Motor neuron (in vitro differentiated cells): ENCODE results near the gene GREM1. TPM values are rescaled to one million over a fixed set of nuclear protein-coding genes. Genes with fewer than 3 reads are reported as not detected.

Source experiments
- ATAC-seq, 8 experiments: fragments of 200-7000 bp; cut with Tn5 transposase; replicated peaks in 6 of 8; 2 replicates each; pipeline ENCODE4 v1.8.0; 2021; ENCODE audit warnings: mild to moderate bottlenecking in 8 of 8, moderate library complexity in 8 of 8
- H3K27ac ChIP-seq, 2 donors: fragments of 250-450 bp; sonication (Bioruptor Pico); 2 replicates each; pipeline ENCODE4 v1.9.0; 2021; ENCODE audit warnings: antibody characterized with exemption in 2 of 2, mild to moderate bottlenecking in 2 of 2, moderate library complexity in 1 of 2
- H3K4me1 ChIP-seq, 2 donors: fragments of 250-450 bp; sonication (Bioruptor Pico); replicated peaks in 1 of 2; 2 replicates each; pipeline ENCODE4 v1.6.1; 2021; ENCODE audit warnings: antibody characterized with exemption in 2 of 2, mild to moderate bottlenecking in 2 of 2, moderate library complexity in 1 of 2
- H3K4me3 ChIP-seq, 5 donors: fragments of 250-450 bp; sonication (Bioruptor Pico); 2 replicates each; pipeline ENCODE4 v1.9.0; 2021; ENCODE audit warnings: antibody characterized with exemption in 5 of 5, mild to moderate bottlenecking in 5 of 5, moderate library complexity in 4 of 5
- WGBS, 10 experiments: fragments of 450-650 bp; shearing (Covaris generic); methylation state at CpG; one replicate each; pipeline ENCODE4 v1.0.0; 2022; 5-methylcytosine and 5-hydroxymethylcytosine counted together
- in situ Hi-C, 9 experiments: fragments of 400-800 bp; cut with MboI; loops; one replicate each; pipeline ENCODE4 v1.15.0; 2021; ENCODE audit warnings: low sequenced_read_pairs in 9 of 9, low pct_unique_long_range_greater_than_20kb in 2 of 9; ENCODE audit not compliant: unreplicated experiment in 9 of 9
- total RNA-seq, 8 experiments: library from RNA; unstranded; fragments of 300-600 nt; gene quantifications; 2 replicates each; pipeline versions ENCODE4 v1.2.3 to v1.2.4, GENCODE V29; 2022

Gene GREM1
- total RNA-seq, 8 experiments from 2014 or later, result under 0.01 to 12.0 (median 0.13) TPM

GRCh38 chr15:32682977-32683630 lies 34.7 kb upstream of the GREM1 start:
- 40 to 100% (median 96%) methylated on average over 1 to 2 of the region's 2 CpGs; no CpG with 5 or more reads in 3 of the 10 experiments for WGBS, 10 experiments
- peak in 3 of 8 experiments; percentile 53 to 62 (median 57) for ATAC-seq
- H3K4me3 ChIP-seq, result no peak overlapping the region
- no peak overlapping the region for H3K27ac ChIP-seq
- in situ Hi-C loops, result no loop called here
- H3K4me1 ChIP-seq, result no peaks in the 10 kb centered on the region

GRCh38 chr15:32683906-32684584 lies 33.8 kb upstream of the GREM1 start:
- in situ Hi-C loops, result no loop called here
- Histone ChIP-seq H3K4me1 (no peaks in the 10 kb centered on the region), H3K27ac (no peak overlapping the region), H3K4me3 (no peak overlapping the region)
- ATAC-seq, result no peak
- whole genome bisulfite sequencing, 10 experiments, result 0 to 96% (median 80%) methylated on average over 1 to 7 of the region's 8 CpGs; no CpG with 5 or more reads in 1 of the 10 experiments

DNA sequence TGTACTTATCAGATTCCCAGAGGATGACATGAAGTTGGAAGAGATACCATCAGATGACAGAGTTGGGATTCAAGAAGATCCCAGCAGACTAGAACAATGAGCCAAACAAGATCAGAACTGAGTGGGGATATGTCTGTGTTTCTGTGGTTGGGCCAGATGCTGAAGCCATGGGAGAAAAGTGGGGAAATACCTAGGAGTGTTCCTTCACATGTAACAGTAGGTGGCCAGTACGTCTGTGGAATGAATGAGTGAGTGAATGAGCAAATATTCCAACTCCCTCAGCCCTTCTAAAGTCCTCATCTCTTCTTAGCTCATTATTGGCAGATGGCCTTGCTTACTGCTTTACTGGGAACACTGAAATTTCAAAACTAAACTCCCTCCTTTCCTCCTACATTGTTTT lies 32.2 kb upstream of the GREM1 start:
- in situ Hi-C loops, result no loop called here
- Histone ChIP-seq H3K27ac (no peak overlapping the region), H3K4me1 (no peaks in the 10 kb centered on the region), H3K4me3 (no peak overlapping the region)
- ATAC-seq, result peak in 1 of 8 experiments; percentile 45
- 0 to 100% (median 46%) methylated on average over 1 of the region's 1 CpG; no CpG with 5 or more reads in 3 of the 10 experiments for WGBS, 10 experiments

GRCh38 chr15:32687556-32687955 lies 30.2 kb upstream of the GREM1 start:
- WGBS, 10 experiments, result 8 to 100% (median 96%) methylated on average over 1 to 5 of the region's 5 CpGs; no CpG with 5 or more reads in 2 of the 10 experiments
- H3K27ac ChIP-seq, result no peak overlapping the region
- no peak overlapping the region for H3K4me3 ChIP-seq
- no peak for ATAC-seq
- in situ Hi-C loops, result no loop called here
- no peaks in the 10 kb centered on the region for H3K4me1 ChIP-seq

- WGBS, 10 experiments, result 0 to 100% (median 20%) methylated on average over 1 to 2 of the region's 2 CpGs; no CpG with 5 or more reads in 3 of the 10 experiments
- Histone ChIP-seq H3K27ac (no peak overlapping the region), H3K4me3 (no peak overlapping the region), H3K4me1 (no peaks in the 10 kb centered on the region)
- in situ Hi-C loops, result no loop called here
- peak in 3 of 8 experiments; percentile 55 to 97 (median 58) for ATAC-seq
These were observed 29.6 kb upstream of the GREM1 start for GRCh38 chr15:32688151-32688639.

- 3 to 91% (median 71%) methylated on average over 2 to 8 of the region's 8 CpGs; no CpG with 5 or more reads in 1 of the 10 experiments for WGBS, 10 experiments
- Histone ChIP-seq H3K4me1 (no peaks in the 10 kb centered on the region), H3K4me3 (no peak overlapping the region), H3K27ac (no peak overlapping the region)
- in situ Hi-C loops, result no loop called here
- ATAC-seq, result peak in 2 of 8 experiments; percentile 41 to 62
These were observed 26.7 kb upstream of the GREM1 start for GRCh38 chr15:32690941-32691688.

- H3K4me3 ChIP-seq, result no peak overlapping the region
- WGBS, 10 experiments, result 17 to 96% (median 83%) methylated on average over 4 to 9 of the region's 10 CpGs; no CpG with 5 or more reads in 2 of the 10 experiments
- no peak overlapping the region for H3K27ac ChIP-seq
- peak in 2 of 8 experiments; percentile 37 to 67 for ATAC-seq
- in situ Hi-C loops, result no loop called here
- H3K4me1 ChIP-seq, result no peaks in the 10 kb centered on the region
These were observed 26.1 kb upstream of the GREM1 start for GRCh38 chr15:32691689-32692038.

DNA sequence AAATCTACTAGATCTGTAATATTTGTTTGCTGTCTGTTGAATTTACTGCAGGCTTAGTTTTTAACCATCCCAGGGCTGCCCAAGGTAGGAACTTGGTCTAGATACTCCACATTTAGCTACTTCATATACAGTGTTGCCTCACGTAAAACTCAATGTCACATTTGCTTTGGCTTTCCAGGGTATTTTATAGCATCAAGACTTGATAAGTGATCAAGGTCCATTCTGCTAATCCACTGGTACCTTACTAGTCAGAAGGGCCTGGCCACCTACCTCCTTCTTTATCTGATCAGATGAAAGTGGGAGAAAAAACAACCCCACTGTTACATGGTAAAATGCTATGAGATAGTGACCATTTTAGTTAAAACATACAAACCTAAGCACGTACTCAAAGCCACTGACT lies 25.5 kb upstream of the GREM1 start:
- H3K4me3 ChIP-seq, result no peak overlapping the region
- no peaks in the 10 kb centered on the region for H3K4me1 ChIP-seq
- in situ Hi-C loops, result no loop called here
- ATAC-seq, result no peak
- 49 to 100% (median 76%) methylated on average over 1 to 2 of the region's 2 CpGs; no CpG with 5 or more reads in 1 of the 10 experiments for WGBS, 10 experiments
- H3K27ac ChIP-seq, result no peak overlapping the region

DNA sequence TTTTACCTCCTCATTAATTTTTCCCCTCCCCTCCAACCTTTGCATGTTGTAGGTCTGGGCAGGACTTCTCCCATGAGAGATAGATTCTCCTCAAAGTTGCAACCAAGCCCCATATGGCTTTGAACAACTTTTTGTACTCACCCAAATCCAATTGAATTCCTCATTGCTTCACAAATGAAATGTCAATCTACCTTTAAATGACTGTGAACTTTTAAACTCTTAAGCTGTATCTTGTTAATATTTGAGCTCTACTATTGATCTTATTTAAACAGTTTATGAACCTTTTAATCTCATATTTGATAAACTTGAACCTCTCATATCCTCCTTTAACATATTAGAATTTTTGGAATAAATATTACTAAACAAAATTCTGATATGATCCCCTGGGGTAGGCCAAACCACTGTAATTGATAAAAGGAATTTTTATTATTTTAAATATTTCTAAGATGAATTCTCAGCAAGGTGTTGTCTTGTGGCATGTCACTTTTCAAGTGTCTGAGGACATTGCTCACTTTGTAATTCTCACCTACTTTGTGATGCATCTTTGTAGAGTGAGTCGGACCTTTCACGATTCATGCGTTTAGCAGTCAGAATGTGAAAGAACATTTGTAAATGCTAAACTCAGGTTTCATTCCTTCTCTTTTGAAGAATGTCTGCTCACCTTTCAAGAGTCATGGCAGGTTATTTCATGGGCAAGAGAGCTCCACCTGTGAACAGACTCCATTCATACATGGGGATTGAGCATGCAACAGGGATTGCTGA lies 23.4 kb upstream of the GREM1 start:
- Histone ChIP-seq H3K4me1 (no peaks in the 10 kb centered on the region), H3K27ac (no peak overlapping the region), H3K4me3 (no peak overlapping the region)
- 80 to 100% (median 87%) methylated on average over 2 to 3 of the region's 3 CpGs; no CpG with 5 or more reads in 4 of the 10 experiments for WGBS, 10 experiments
- ATAC-seq, result no peak
- in situ Hi-C loops, result no loop called here

DNA sequence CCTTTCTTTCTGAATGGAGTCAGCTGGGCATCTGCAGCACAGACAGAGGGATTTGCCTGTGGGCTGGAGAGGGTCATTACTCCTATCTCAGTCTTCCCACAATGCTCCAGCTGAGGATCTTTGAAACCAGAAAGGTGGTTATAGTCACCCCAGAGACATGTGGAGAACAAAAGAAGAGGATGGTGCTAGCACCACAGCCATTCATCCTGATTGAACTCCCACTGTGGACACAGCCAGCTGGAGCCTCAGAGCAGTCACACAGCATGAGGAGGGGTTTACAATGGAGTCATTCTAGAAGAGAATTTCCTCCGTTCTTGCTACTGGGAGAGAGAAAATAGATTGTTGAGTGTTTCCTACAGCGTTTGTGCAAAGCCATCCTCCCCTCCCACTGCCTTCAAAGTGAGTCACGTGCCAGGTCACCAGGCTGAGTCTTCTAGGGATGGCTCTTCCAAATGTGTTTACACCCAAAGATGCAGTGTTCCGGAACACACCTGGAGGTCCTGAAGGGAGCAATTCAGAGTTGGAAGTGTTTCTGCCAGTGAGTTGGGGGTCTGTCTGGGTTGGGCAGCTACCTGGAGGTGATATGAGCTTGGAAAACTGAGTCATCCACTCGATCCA lies 18.9 kb upstream of the GREM1 start:
- 0 to 83% (median 73%) methylated on average over 1 to 2 of the region's 5 CpGs; no CpG with 5 or more reads in 4 of the 10 experiments for WGBS, 10 experiments
- no peak overlapping the region for H3K4me3 ChIP-seq
- H3K4me1 ChIP-seq, result no peaks in the 10 kb centered on the region
- no peak for ATAC-seq
- H3K27ac ChIP-seq, result no peak overlapping the region
- in situ Hi-C loops, result no loop called here

DNA sequence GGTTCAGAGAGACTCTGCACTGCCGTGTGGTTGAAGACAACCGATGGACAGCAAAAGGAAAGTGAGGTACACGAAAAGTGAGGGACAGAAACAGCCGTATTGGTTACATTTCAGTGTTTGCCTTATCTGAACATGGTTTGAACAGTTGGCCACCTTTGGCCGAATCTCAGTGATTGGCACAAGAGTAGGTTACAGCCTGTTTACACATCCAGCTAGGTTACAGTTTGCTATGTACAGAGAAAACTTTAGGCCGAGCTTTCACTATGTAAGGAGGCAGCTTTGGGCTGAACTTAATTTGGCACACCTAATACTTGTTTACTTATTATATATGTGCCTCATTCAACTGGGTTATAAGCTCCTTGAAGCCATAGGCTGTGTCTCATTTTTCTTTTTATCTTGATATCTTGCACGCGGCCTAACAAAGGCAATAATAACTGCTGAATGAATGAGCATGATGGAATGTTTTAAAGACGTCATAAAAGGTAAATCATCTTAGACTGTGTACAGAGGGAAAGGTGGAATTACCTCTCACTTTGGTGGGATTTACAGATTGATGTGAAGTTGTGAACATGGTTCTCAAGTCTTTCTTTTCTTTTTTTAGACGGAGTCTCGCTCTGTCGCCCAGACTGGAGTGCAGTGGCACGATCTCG lies 17.2 kb upstream of the GREM1 start:
- Histone ChIP-seq H3K27ac (no peak overlapping the region), H3K4me3 (no peak overlapping the region), H3K4me1 (no peaks in the 10 kb centered on the region)
- in situ Hi-C loops, result no loop called here
- ATAC-seq, result no peak
- 70 to 100% (median 92%) methylated on average over 1 to 14 of the region's 14 CpGs for WGBS, 10 experiments

GRCh38 chr15:32701863-32702262 lies 15.9 kb upstream of the GREM1 start:
- in situ Hi-C loops, result no loop called here
- ATAC-seq, result no peak
- Histone ChIP-seq H3K4me3 (no peak overlapping the region), H3K27ac (no peak overlapping the region), H3K4me1 (no peaks in the 10 kb centered on the region)
- WGBS, 10 experiments, result 20 to 63% (median 54%) methylated on average over 1 to 3 of the region's 3 CpGs; no CpG with 5 or more reads in 1 of the 10 experiments
